GDM1 (cell line): Measurements from ENCODE around the gene PTER.

Experiments used
- DNase-seq: peaks from one replicate; lab custom pipeline; 2025; lab: John Stamatoyannopoulos, UW

The PTER gene

GRCh38 chr10:16436758-16437539 is at the start of gene PTER:
Gene PTER, plus strand, starts transcription at chr10:16437010. Its CDS starts 47,375 bp downstream, at chr10:16484385.
- DNase-seq: peak; percentile 95

- no peak for DNase-seq
Observed at GRCh38 chr10:16392531-16393069, 44.2 kb upstream of the PTER start.

GRCh38 chr10:16393271-16393858 is 43.4 kb upstream of the PTER start:
- no peak for DNase-seq

GRCh38 chr10:16401416-16401815 is 35.4 kb upstream of the PTER start:
- DNase-seq: no peak

- no peak for DNase-seq
Observed at GRCh38 chr10:16408379-16408778, 28.4 kb upstream of the PTER start.

- no peak for DNase-seq
Observed at GRCh38 chr10:16417341-16417740, 19.5 kb upstream of the PTER start.

GRCh38 chr10:16423599-16423998 is 13.2 kb upstream of the PTER start:
- no peak for DNase-seq

- no peak for DNase-seq
Observed at GRCh38 chr10:16425449-16425848, 11.4 kb upstream of the PTER start.

GRCh38 chr10:16429539-16429938 is 7.3 kb upstream of the PTER start:
- DNase-seq: no peak

GRCh38 chr10:16436367-16436757 is 448 bp upstream of the PTER start:
- peak; percentile 47 for DNase-seq

- no peak for DNase-seq
Observed at GRCh38 chr10:16437540-16437894, 707 bp downstream of the PTER start.

GRCh38 chr10:16439295-16439694 is 2.5 kb downstream of the PTER start:
- no peak for DNase-seq

- DNase-seq: no peak
Observed at GRCh38 chr10:16440396-16441133, 3.8 kb downstream of the PTER start.

GRCh38 chr10:16441173-16441840 is 4.5 kb downstream of the PTER start:
- DNase-seq: no peak

- DNase-seq: no peak
Observed at GRCh38 chr10:16442914-16443313, 6.1 kb downstream of the PTER start.

GRCh38 chr10:16445770-16446469 is 9.1 kb downstream of the PTER start:
- no peak for DNase-seq

- DNase-seq: no peak
Observed at GRCh38 chr10:16449454-16449853, 12.6 kb downstream of the PTER start.

GRCh38 chr10:16458166-16458955 is 21.6 kb downstream of the PTER start:
- DNase-seq: no peak

GRCh38 chr10:16459423-16459939 is 22.7 kb downstream of the PTER start:
- DNase-seq: no peak

GRCh38 chr10:16466001-16466400 is 29.2 kb downstream of the PTER start:
- DNase-seq: no peak

GRCh38 chr10:16470747-16471146 is 33.9 kb downstream of the PTER start:
- peak; percentile 58 for DNase-seq
